Naive thymus-derived CD8-positive, alpha-beta T cell (primary cell): ENCODE measurements around the gene LUZP1. TPM values are rescaled to one million over a fixed set of nuclear protein-coding genes. Genes with fewer than 3 reads are reported as not detected.

Experiments used
- ATAC-seq, 2 donors: fragments of 150-1000 bp; cut with Tn5 transposase in 1 of 2; sonication (Bioruptor Pico), chemical (Tn5 transposase) in 1 of 2; 1 replicate in 1 of 2; 2 replicates in 1 of 2; pipeline ENCODE4 v1.10.0; 2021; ENCODE audit warnings: mild to moderate bottlenecking in 2 of 2, moderate library complexity in 2 of 2
- POLR2A ChIA-PET: fragments of 350-600 bp; sonication (Branson Sonifier 250); formaldehyde crosslinking; loops from one replicate; lab custom pipeline; 2021; ENCODE audit warnings: antibody characterized with exemption; lab: Charles Lee
- DNase-seq, 10 donors: peaks; one replicate each; pipeline versions ENCODE4 v3.0.0 to v3.0.0-alpha.2; 2020 to 2022
- H3K27ac Mint-ChIP-seq, 10 donors: one replicate each; pipeline ENCODE4 v1.8.0; 2020 to 2022; ENCODE audit warnings: mild to moderate bottlenecking in 10 of 10, mixed read lengths in 10 of 10, moderate library complexity in 4 of 10, inconsistent platforms in 1 of 10
- H3K27me3 Mint-ChIP-seq, 5 donors: one replicate each; pipeline ENCODE4 v1.8.0; 2021 to 2022; ENCODE audit warnings: mixed read lengths in 5 of 5
- H3K36me3 Mint-ChIP-seq, 3 donors: one replicate each; pipeline ENCODE4 v1.8.0; 2020 to 2022; ENCODE audit warnings: mixed read lengths in 3 of 3, mild to moderate bottlenecking in 2 of 3, inconsistent platforms in 1 of 3
- H3K4me1 Mint-ChIP-seq, 4 donors: one replicate each; pipeline ENCODE4 v1.8.0; 2021 to 2022; ENCODE audit warnings: mixed read lengths in 4 of 4
- H3K4me3 Mint-ChIP-seq, 10 donors: one replicate each; pipeline ENCODE4 v1.8.0; 2020 to 2022; ENCODE audit warnings: mild to moderate bottlenecking in 10 of 10, mixed read lengths in 10 of 10, moderate library complexity in 6 of 10, inconsistent platforms in 1 of 10
- H3K9me3 Mint-ChIP-seq, 9 donors: one replicate each; pipeline ENCODE4 v1.8.0; 2020 to 2022; ENCODE audit warnings: mixed read lengths in 9 of 9, mild to moderate bottlenecking in 3 of 9, inconsistent platforms in 1 of 9, moderate library complexity in 1 of 9
- polyA plus RNA-seq, 3 donors: library from polyadenylated mRNA; unstranded; fragments of 300-500 nt; fragmentation: Illumina TruSeq; gene quantifications; one replicate each; pipeline ENCODE4 v1.2.3, GENCODE V29; 2021
- total RNA-seq, 8 experiments: library from RNA in 2 of 8; stranded (reverse) in 2 of 8; gene quantifications; one replicate each; pipeline ENCODE4 v1.2.3 and lab custom pipeline; 2021 to 2026

Gene LUZP1
- total and polyA plus RNA-seq, 5 experiments from 2014 or later = 8.1 to 16.8 (median 12.2) TPM

GRCh38 chr1:23118957-23119792, 49.5 kb downstream of the LUZP1 start:
- no peaks in the 10 kb centered on the region for H3K36me3 Mint-ChIP-seq
- peak in 4 of 10 donors; percentile 21 to 30 (median 28) for DNase-seq
- POLR2A ChIA-PET = interaction anchor here (0.8 to 1.5 kb wide), 4 partner anchors 13 to 45 kb away, joined by 3 to 5 read pairs (median 4); no protein-coding TSS in a partner anchor

GRCh38 chr1:23118407-23118806, 50.2 kb downstream of the LUZP1 start:
- Mint-ChIP-seq H3K4me1 (peaks cover 24 to 78% (median 44%) of the 10 kb centered on the region in 4 donors), H3K4me3 (peak overlapping the region in 2 of 10 donors; percentile 61 to 69), H3K36me3 (no peaks in the 10 kb centered on the region), H3K27ac (peak overlapping the region in 5 of 10 donors; percentile 48 to 87 (median 79)), H3K27me3 (no peaks in the 10 kb centered on the region), H3K9me3 (no peaks in the 10 kb centered on the region)
- ATAC-seq = no peak
- POLR2A ChIA-PET = no interaction called here
- no peak for DNase-seq

More at GRCh38 chr1:23118957-23119792, 49.5 kb downstream of the LUZP1 start:
- ATAC-seq = peak; percentile 72 to 75
- Mint-ChIP-seq H3K4me3 (peak overlapping the region; percentile 40 to 70 (median 58)), H3K27ac (peak overlapping the region; percentile 16 to 87 (median 62)), H3K27me3 (no peaks in the 10 kb centered on the region), H3K4me1 (peaks cover 24 to 80% (median 47%) of the 10 kb centered on the region in 4 donors), H3K9me3 (no peaks in the 10 kb centered on the region)

GRCh38 chr1:23116921-23117699, 51.5 kb downstream of the LUZP1 start:
- H3K4me1 Mint-ChIP-seq = peaks cover 28 to 78% (median 46%) of the 10 kb centered on the region in 4 donors
- DNase-seq (no peak), ATAC-seq (no peak)
- peak overlapping the region in 4 of 10 donors; percentile 44 to 90 (median 64) for H3K27ac Mint-ChIP-seq
- POLR2A ChIA-PET = no interaction called here
- H3K27me3 Mint-ChIP-seq = no peaks in the 10 kb centered on the region
- H3K9me3 Mint-ChIP-seq = no peaks in the 10 kb centered on the region
- no peak overlapping the region for H3K4me3 Mint-ChIP-seq
- no peaks in the 10 kb centered on the region for H3K36me3 Mint-ChIP-seq

- no peak for DNase-seq
- no peak for ATAC-seq
- Mint-ChIP-seq H3K4me1 (peaks cover 35 to 84% (median 54%) of the 10 kb centered on the region in 4 donors), H3K27me3 (no peaks in the 10 kb centered on the region), H3K4me3 (no peak overlapping the region), H3K9me3 (no peaks in the 10 kb centered on the region), H3K27ac (peak overlapping the region in 3 of 10 donors; percentile 32 to 70 (median 58)), H3K36me3 (no peaks in the 10 kb centered on the region)
- POLR2A ChIA-PET = interaction anchor here (0.7 kb wide), 1 partner anchor 19 kb away, joined by 3 read pairs; no protein-coding TSS in a partner anchor
Observed at GRCh38 chr1:23116216-23116836, 52.3 kb downstream of the LUZP1 start.

GRCh38 chr1:23114424-23115079, 54.1 kb downstream of the LUZP1 start:
- Mint-ChIP-seq H3K27me3 (no peaks in the 10 kb centered on the region), H3K27ac (peak overlapping the region in 5 of 10 donors; percentile 4 to 77 (median 53)), H3K4me3 (peak overlapping the region in 1 of 10 donors; percentile 34), H3K36me3 (no peaks in the 10 kb centered on the region), H3K9me3 (no peaks in the 10 kb centered on the region), H3K4me1 (peaks cover 37 to 86% (median 55%) of the 10 kb centered on the region in 4 donors)
- DNase-seq (no peak), ATAC-seq (peak; percentile 64 to 66)
- POLR2A ChIA-PET = interaction anchor here (0.7 kb wide), 1 partner anchor 57 kb away, joined by 3 read pairs; no protein-coding TSS in a partner anchor

GRCh38 chr1:23111600-23112535, 56.8 kb downstream of the LUZP1 start:
- Mint-ChIP-seq H3K36me3 (peaks cover 0 to 21% (median 6%) of the 10 kb centered on the region in 3 donors), H3K9me3 (no peaks in the 10 kb centered on the region), H3K27ac (peak overlapping the region in 8 of 10 donors; percentile 2 to 87 (median 44)), H3K27me3 (no peaks in the 10 kb centered on the region), H3K4me1 (peaks cover 26 to 69% (median 38%) of the 10 kb centered on the region in 4 donors), H3K4me3 (peak overlapping the region in 2 of 10 donors; percentile 31 to 43)
- no peak for DNase-seq
- ATAC-seq = no peak
- POLR2A ChIA-PET = no interaction called here

GRCh38 chr1:23110391-23110790, 58.3 kb downstream of the LUZP1 start:
- POLR2A ChIA-PET = interaction anchor here (1.0 kb wide), 1 partner anchor 10 kb away, joined by 3 read pairs; no protein-coding TSS in a partner anchor
- no peaks in the 10 kb centered on the region for H3K9me3 Mint-ChIP-seq
- peaks cover 0 to 29% (median 6%) of the 10 kb centered on the region in 3 donors for H3K36me3 Mint-ChIP-seq
- peak overlapping the region in 7 of 10 donors; percentile 7 to 73 (median 63) for H3K27ac Mint-ChIP-seq
- peak overlapping the region in 3 of 10 donors; percentile 3 to 12 (median 10) for H3K4me3 Mint-ChIP-seq
- H3K4me1 Mint-ChIP-seq = peaks cover 25 to 58% (median 34%) of the 10 kb centered on the region in 4 donors
- no peak for ATAC-seq
- DNase-seq = no peak
- no peaks in the 10 kb centered on the region for H3K27me3 Mint-ChIP-seq

GRCh38 chr1:23108918-23109533, 59.6 kb downstream of the LUZP1 start:
- Mint-ChIP-seq H3K36me3 (peaks cover 0 to 29% (median 6%) of the 10 kb centered on the region in 3 donors), H3K4me1 (peaks cover 19 to 51% (median 26%) of the 10 kb centered on the region in 4 donors), H3K9me3 (no peaks in the 10 kb centered on the region), H3K4me3 (no peak overlapping the region), H3K27me3 (no peaks in the 10 kb centered on the region), H3K27ac (peak overlapping the region in 2 of 10 donors; percentile 33 to 42)
- ATAC-seq (no peak), DNase-seq (no peak)
- POLR2A ChIA-PET = no interaction called here

GRCh38 chr1:23103001-23103889, 65.4 kb downstream of the LUZP1 start:
- Mint-ChIP-seq H3K27ac (peak overlapping the region; percentile 69 to 93 (median 86)), H3K4me1 (peaks cover 18 to 60% (median 33%) of the 10 kb centered on the region in 4 donors), H3K9me3 (no peaks in the 10 kb centered on the region), H3K27me3 (no peaks in the 10 kb centered on the region), H3K36me3 (peaks cover 0 to 19% (median 0%) of the 10 kb centered on the region in 3 donors), H3K4me3 (peak overlapping the region in 9 of 10 donors; percentile 34 to 78 (median 53))
- ATAC-seq = peak; percentile 80 to 84
- POLR2A ChIA-PET = interaction anchor here (1.4 kb wide), 1 partner anchor 80 kb away, joined by 4 read pairs; no protein-coding TSS in a partner anchor
- DNase-seq = peak in 3 of 10 donors; percentile 24 to 30 (median 26)
